ENCODE measurements around the gene TSPO2. TPM values are rescaled to one million over a fixed set of nuclear protein-coding genes. Genes with fewer than 3 reads are reported as not detected.

TSPO2 gene
- total RNA-seq, 1 donor from 2014 or later = 0.82 TPM

DNA sequence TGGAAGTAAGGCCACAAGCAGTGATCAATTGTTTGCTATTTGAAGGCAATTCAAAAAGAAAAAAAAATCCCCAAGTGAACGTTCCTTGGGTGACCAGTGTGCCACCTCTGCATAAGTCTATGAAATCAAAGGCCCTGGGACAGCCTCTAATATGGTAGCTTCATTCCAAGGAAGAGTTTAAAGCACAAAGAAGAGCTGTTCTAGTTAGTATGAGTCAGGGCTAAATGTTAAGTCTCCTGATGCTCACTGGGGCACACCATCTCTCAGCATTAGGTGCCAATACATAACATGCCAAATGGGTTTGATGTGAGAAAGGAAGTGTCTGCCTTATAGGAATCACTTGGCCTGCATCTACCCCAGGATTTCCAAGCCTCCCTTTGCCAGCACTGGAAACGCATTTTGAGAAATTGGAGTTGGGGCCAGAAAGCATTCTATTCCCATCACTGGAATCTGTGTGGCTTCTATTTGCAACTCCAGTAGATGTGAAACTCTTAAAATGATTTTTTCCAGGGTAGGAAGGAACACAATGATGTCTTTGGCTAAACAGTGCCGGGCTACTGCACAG lies 16.2 kb upstream of the TSPO2 start:
- no peak for DNase-seq (ENCODE audit: low spot score in 2 of 2)
- no peak for FAIRE-seq

DNA sequence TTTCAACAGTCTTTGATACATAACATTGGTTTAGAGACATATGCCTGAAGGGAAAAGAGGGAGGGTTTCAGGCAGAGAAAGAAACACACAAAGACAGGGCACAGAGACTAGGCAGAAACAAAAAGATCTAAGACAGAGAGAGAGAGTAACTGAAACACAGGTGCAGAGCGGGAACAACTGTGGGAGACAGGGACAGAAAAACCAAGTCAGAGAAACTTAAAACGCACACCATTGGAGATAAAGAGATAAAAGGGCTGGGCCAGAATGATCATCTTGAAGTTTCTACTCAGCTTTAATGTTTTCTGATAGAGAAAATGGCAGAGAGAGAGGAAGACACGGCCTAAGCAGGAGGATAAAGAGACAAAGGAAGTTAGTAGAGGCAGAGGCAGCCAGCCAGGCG lies 15.0 kb upstream of the TSPO2 start:
- no peak for DNase-seq (ENCODE audit: low spot score in 2 of 2)
- no peak for FAIRE-seq

DNA sequence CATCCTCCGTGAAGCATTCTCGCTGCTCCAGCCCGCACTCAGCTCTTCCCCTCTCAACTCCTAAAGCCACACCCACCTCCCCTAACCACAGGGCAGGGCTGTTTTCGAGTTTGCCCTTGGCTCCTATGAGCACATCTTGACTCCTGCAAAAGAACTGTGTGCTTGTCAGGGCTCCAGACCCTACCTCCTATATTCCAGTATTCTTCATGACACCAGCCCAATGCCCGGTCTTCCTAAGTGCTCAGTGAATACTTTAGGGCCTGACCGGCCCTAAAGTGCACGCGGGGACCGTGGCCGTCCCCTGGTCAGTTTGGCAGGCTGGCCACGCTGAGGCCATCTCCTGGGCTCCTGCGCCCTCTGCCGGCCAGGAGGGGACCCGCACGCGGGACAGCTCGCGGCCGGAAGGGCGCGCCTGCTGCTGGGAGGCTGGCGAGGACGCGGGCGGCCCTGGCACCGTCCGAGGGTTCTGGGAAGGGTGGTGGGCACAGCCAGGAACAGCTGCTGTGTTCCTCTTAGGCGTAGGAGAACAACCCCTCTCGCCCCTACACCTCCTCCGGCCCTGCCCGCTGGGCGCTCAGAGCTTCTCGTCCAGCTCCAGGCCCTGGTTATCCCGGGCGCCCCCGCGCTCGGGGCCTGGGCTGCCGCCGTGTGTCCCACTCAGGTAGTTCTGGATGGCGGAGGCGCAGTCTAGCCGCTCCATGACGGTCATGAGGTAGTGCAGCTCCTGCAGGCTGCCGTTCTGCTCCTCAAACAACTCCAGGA lies 14.3 kb upstream of the TSPO2 start:
- DNase-seq (ENCODE audit: low spot score in 2 of 2) = peak; percentile 78 to 90
- no peak for FAIRE-seq

DNA sequence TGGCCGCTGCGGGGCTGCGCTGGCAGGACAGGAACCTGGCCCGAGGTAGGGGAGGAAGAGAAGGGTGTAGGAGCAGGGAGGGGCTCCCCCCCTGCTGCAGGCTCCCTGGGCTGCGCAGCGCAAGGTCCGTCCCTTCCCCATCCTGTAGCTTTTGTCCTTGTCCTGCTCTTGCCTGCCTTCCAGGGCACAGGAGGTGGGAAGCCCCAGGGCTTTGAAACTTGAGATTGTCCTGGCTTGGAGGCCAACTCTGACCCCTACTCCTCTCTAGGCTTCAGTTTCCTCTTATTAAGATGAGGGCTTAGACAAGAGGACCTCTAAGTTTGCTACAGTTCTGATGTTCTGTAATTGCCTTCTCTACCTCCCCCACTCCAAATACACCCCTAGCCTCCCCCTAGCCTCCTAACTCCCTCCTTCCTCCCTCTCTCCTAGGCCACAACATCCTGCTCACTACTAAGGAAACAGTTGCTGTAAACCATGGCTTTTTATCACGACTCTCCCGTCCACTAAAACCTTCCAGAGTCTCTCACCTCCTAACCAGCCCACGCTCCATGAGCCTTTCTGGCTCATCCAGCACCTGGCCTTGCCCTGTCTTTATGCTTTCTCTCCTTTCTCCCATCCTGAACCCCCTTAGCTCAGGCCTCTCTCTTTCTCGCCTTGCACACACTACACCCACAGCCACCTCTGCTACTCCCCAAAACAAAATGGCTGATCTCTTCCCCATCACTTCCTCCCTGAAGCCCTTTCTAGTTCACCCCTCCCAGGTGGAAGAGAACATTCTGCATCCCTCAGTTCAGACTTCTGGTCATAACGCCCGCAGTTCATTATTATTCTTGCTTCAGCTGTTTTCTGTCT lies 13.5 kb upstream of the TSPO2 start:
- no peak for DNase-seq (ENCODE audit: low spot score in 2 of 2)

DNA sequence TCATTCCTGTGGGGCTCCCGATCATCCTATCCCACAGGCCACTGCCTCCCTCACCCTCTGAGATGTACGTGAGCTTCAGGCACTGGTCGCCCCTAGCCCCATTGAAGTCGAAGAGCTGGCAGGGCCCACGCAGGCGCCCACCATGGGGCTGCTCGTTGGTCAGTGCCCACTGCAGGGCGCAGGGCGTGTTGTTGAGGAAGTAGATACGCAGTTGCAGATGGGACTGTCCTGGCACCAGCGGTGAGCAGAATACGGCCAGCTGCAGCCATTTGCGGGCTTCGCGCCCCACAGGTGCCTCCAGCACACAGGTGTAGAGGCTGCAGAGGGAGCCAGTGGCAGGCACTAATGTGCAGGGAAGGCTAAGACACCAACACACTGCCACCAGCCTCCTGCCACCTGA lies 9.4 kb upstream of the TSPO2 start:
- FAIRE-seq (no peak), DNase-seq (ENCODE audit: low spot score in 2 of 2) (no peak)

More for the DNA sequence above, 13.5 kb upstream of the TSPO2 start:
- FAIRE-seq = no peak

DNA sequence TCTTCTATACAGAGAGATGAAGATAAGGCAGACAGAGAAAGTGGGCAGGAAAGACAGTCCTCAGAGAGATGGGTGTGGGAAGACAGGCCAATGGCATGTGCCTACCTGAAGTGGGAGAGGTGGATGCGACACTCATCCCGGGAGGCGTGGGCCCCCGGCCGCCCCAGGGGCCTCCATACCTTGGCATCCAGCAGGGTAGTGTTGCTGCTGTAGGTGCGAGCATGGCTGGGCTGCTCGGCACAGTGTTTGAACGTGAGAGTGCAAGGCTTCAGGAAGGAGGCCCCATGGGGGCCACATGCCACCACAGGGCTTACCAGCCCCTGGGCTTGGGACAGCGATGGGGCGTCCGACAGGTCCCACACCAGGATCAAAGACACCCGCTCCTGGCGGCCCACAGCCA lies 8.5 kb upstream of the TSPO2 start:
- no peak for DNase-seq (ENCODE audit: low spot score in 2 of 2)
- no peak for FAIRE-seq

DNA sequence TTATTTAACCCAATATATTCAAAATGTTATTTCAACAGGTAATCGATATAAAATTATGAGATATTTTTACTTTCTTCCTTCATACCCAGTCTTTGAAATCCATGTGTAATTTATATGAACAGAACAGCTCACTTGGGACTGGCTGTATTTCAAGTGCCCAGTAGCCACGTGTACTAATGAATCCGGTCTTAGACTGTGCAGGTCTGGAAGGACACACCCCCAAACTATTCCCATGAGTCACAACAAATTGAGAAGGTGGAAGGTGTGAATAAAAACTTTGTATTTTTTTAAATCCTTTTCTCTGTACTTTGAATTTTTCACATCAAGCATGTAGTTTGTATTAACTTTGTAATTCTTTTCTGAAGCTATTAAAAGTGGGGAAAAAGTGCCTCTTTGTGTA lies 6.1 kb upstream of the TSPO2 start:
- no peak for DNase-seq (ENCODE audit: low spot score in 2 of 2)
- no peak for FAIRE-seq

DNA sequence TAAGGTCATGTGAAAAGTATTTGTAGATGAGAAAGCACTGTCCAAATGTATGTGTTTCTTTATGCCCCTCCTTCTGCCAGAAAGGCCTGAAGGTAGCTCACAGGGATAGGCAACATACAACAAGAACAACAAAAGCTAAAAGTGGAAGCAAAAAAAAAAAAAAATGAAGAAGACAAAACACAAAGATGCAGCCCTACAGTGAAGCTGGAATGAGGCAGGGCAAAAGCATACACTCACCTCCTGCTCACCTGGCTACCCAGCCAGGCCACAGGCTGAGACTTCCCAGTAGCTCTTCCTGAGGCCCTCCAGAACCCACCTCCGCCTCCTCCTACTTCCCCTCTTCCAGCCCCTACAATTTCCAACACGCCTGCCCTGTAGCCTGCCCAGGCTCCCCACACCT lies 5.7 kb upstream of the TSPO2 start:
- FAIRE-seq (no peak), DNase-seq (ENCODE audit: low spot score in 2 of 2) (no peak)

DNA sequence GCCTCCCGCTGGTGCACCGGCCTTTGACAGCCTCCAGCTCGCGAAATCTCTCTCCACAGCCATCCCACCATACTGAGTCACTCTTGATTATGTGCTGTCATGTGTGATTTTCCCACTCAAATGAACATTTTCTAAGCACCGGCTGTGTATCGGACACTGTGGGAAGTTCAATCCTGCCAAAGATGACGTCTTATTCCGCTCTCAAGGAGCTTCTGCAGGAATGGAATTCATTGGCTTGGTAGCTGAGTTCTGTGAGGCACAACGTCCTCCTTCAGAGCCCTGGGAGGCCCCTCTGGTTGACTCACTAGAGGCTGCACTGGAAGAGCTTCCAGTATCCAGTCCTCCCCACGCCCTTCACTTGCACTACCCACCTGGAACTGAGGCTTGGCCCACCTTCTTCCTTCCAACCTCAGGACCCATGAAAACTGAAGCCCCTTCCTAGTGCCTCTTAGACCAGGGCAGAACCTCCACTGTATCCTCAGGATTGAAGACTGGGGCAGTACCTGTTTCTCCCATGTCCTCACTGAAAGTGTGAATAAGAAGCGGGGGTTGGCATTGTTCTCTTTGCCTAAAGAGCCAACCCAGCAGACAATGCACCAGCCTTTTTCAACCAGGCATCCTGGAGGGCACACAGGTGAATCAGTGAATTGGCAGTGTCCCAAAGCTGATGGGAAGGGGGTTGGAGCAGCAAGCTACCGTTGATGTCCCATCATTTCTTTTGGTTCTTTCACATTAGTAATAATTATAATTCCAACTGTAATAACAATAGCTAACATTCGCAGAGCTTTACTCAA lies 5.0 kb upstream of the TSPO2 start:
- peak in 1 of 2 donors; percentile 25 for DNase-seq (ENCODE audit: low spot score in 2 of 2)
- FAIRE-seq = no peak

DNA sequence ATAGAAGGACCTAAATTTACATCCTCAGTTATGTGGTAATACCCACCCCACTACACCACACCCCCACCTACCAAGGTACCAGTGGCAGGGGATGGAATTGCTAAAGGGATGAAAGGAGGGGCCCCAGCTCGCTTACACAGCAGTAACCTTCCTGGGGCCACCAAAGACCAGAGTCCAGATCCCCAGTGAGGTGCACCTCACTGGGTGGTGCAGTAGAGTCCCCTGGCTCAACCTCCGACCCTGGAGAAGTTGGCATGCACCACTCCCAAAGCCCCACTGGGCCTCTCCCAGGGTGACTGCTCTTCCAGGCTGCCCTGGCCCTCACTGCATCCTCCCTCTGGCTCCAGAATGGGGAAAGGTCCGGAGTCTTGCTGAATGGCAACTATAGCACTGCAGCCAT lies 4.1 kb upstream of the TSPO2 start:
- no peak for DNase-seq (ENCODE audit: low spot score in 2 of 2)
- FAIRE-seq = no peak

DNA sequence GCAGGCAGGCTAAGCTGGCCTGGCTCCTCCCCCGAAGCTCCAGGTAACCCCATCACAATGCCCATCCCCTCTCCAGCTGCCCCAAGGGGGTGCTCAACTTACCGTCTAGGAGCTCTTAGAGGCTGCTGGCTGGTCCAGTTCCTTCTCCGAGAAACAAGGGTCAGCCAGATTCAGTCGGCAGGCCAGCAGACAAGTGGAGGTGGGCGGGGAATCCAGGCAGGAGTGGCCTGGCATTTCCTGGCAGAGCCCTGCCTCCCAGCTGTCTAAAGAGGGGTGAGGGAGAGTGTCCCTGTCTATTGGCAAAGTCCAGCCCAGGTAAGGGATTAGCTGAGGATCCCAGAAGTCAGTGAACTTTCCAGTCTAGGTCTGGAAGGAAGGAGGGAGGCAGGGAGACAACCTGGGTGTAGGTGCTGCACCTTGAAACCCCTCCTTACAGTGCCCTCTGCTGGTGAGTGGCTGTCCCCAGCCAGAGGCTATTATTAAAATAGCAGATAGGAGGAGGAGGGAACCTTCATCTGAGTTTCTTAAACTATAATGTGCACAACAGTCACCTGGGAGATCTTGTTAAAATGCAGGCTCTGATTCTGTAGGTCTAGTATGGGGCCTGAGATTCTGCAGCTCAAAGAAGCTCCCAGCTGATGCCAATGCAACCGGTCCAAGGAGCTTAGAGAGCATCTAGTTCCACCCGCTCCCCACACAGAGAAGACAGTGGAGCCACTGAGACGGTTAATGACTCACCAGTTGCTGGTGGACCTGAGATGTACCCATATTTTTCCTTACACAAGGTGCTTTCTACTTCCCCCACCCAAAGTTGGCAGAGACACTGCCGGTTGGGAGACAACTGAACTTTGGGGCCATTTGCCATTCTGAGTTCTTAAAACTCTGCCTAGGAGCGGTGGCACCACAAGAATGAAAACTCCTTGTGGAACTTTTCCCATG lies 2.9 kb upstream of the TSPO2 start, which contains the start of gene UNC5CL:
UNC5CL (minus strand) TSS at position 162 of the 939 bp plus-strand sequence. CDS start 4,147 bp downstream, outside the sequence.
- DNase-seq (ENCODE audit: low spot score in 2 of 2) = peak in 1 of 2 donors; percentile 39
- no peak for FAIRE-seq

DNA sequence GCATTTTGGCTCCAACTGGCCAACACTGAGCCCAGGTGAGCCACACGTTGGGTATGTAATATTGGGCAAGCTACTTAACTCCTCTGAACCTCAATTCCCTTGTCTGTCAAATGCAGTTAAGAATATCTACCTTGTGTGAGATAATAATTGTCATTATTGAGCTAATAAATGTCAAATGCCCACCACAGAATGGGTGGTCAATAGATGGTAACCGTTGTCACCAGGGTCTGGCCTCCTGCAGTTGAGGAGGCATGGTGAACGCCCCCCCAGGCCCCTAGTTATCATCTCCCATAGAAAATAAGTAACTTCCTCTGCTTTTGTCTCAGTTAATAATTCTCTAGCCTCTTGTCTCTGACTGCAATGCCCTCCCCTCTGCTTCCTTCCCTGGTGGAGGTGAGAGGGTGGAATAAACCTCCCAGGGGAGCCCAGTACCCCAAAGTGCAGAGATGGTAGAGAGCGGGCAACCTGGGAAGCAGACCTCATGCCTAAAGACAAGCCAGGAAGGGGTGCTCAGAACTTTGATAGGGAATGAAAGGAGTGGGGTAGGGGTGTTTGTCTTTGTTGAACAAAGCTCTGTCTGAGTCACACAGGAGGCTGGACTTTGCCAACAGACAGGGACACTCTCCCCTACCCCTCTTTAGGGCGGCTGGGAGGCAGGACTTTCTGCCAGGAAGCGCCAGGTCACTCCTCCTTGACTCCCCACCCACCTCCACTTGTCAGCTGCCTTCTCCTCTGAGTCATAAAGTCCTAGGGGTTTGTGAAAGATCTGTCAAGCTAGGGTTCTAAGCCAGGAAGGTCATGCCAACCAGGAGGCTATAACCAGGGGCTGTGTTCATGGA lies 1.9 kb upstream of the TSPO2 start:
- FAIRE-seq (no peak), DNase-seq (ENCODE audit: low spot score in 2 of 2) (no peak)

DNA sequence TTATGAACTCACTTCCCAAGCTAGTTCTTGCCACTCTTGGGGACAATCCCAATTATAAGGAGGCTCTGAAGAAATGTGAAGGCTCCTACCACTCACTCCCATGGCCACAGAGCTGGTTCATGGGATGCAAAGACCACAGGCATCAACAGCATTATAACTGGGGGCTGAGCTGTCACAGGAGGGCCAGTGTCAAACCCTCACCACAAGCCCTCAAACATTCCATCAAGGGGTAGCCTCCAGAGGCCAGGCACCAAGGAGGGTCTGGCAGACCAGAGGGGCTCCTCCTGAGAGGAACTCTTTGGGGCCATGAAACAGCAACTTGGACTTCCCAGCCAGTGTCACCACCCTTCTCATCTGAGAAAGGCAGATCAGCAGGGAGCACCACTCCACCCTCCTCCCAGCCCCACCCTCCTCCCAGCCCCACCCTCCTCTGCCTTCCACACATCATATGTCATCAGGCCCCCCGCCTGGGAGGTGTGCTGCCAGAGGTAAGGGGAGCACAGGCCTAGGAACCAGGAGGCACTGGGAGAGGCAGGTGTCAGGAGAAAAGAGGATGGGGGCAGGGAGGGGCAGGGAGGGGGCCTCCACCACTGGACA lies 1.2 kb upstream of the TSPO2 start:
- DNase-seq (ENCODE audit: low spot score in 2 of 2) (no peak), FAIRE-seq (no peak)

DNA sequence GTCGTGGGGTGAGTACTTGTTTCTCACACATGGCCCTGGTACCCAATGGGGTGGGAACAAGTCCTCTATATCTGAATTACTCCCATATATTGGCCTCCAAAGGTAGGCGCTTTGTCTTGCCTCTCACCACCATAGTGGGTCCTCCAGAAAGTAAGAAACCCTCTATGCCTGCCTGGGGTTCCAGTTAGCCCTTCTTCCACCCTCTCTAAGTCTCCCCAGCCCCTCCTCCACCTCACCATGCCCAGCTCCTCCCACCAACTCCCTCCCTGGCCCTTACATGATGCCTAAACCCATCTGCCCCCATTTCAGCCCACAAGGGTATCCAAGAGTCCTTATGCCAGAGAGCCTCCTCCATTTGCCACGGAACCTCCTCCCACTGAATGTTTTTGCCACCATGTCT lies 884 bp downstream of the TSPO2 start:
- FAIRE-seq = no peak
- no peak for DNase-seq (ENCODE audit: low spot score in 2 of 2)

DNA sequence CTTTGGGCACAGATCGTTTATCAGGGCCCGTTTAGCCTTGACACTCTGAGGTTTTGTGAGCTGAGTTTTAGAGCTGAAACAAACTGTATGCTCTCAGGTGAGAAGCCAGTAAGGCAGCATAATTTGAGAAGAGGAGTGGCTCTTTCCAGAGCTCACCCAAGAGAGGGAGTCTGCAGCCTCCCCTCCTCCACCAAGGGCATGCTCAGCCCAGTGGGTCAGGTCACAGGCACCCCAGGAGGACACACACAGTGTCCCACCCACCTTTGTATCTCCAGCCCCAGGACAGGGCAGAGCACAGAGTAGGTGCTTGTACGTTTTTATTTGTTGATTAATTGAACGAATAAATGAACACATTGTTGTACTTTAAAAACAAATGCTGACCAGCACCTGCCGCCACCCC lies 3.4 kb downstream of the TSPO2 start:
- no peak for DNase-seq (ENCODE audit: low spot score in 2 of 2)

DNA sequence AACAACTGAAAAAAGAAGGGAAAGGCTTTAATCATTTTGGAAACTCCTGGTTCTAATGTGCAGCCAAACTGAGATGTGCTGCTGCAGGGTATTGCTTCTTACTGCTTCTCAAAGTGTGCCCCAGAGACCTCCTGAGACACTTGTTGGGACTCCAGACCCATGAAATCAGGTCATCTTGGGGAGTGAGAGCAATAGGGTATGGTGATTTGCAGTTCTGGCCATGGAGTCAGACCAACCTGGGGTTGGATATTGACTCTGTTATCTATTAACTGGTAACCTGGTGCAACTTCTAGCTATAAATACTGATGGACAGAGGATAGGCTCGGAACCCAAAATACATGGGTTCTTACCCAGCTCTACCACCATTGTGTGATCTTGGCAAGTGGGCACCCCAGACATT lies 3.8 kb downstream of the TSPO2 start:
- no peak for DNase-seq (ENCODE audit: low spot score in 2 of 2)
- FAIRE-seq = no peak

More for the DNA sequence above, 3.4 kb downstream of the TSPO2 start:
- no peak for FAIRE-seq

DNA sequence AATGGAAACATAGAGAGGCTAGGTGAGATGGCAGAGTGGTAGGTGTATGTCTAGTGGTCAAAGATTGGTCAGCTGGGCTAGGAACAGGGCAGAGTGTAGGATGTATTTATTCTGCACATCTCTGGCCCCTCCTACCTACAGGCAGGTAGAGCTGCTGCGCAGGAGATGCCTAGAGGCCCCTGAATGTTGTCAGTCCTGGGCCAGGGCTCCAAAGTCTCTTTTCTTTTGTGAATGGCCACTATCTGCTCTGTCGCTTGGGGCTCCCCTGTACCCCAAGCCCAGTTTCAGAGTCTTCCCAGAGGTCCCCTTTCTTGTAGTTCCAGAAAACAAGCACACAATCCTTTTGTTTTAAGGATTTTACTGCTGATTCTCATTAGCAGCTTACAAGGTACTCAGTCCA lies 5.0 kb downstream of the TSPO2 start:
- DNase-seq (ENCODE audit: low spot score in 2 of 2) (no peak), FAIRE-seq (no peak)

All from frontal cortex (tissue), 4 donors.